Transverse colon (tissue), 4 donors: ENCODE measurements around the gene CTDP1. TPM values are rescaled to one million over a fixed set of nuclear protein-coding genes. Genes with fewer than 3 reads are reported as not detected.

ENCODE experiments used
- DNase-seq: peaks from one replicate; pipeline ENCODE4 v3.0.0-alpha.2; 2019
- H3K27ac ChIP-seq, 4 donors: fragments of 200-600 bp; sonication (generic); 2 replicates each; pipeline ENCODE4 v1.5.1; 2016 to 2018; ENCODE audit warnings: inconsistent platforms in 4 of 4
- H3K27me3 ChIP-seq: fragments of 200-600 bp; sonication (generic); 2 replicates; pipeline ENCODE4 v1.5.1; 2017; ENCODE audit warnings: inconsistent platforms
- H3K36me3 ChIP-seq, 4 donors: fragments of 200-600 bp; sonication (generic); 2 replicates each; pipeline ENCODE4 v1.5.1; 2017 to 2019; ENCODE audit warnings: inconsistent platforms in 4 of 4
- H3K4me1 ChIP-seq, 4 donors: fragments of 200-600 bp; sonication (generic); 2 replicates each; pipeline ENCODE4 v1.5.1; 2017 to 2020; ENCODE audit warnings: inconsistent platforms in 4 of 4
- H3K4me3 ChIP-seq, 4 donors: fragments of 200-600 bp; sonication (generic); 1 replicate in 1 of 4; 2 replicates in 3 of 4; pipeline versions ENCODE4 v1.5.1 to v1.6.1; 2017 to 2019; ENCODE audit warnings: inconsistent platforms in 4 of 4
- H3K9me3 ChIP-seq, 2 donors: fragments of 200-600 bp; sonication (generic); 2 replicates each; pipeline ENCODE4 v1.5.1; 2017 to 2019; ENCODE audit warnings: inconsistent platforms in 2 of 2
- EP300 ChIP-seq: sonication (generic); formaldehyde crosslinking; IDR thresholded peaks from one replicate; pipeline ENCODE4 v1.6.1; 2017; ENCODE audit warnings: antibody characterized with exemption, low read depth
- POLR2A ChIP-seq: fragments of 450-650 bp; IDR thresholded peaks from one replicate; pipeline ENCODE4 v1.6.1; 2016; ENCODE audit warnings: antibody characterized with exemption, mild to moderate bottlenecking, moderate library complexity
- POLR2AphosphoS5 ChIP-seq, 3 donors: sonication (generic); formaldehyde crosslinking; IDR thresholded peaks; one replicate each; pipeline ENCODE4 v1.6.1; 2016; ENCODE audit warnings: antibody characterized with exemption in 3 of 3
- WGBS, 2 donors: methylation state at CpG; one replicate each; pipeline ENCODE4 v1.1.5; 2018; ENCODE audit warnings: low coverage in 1 of 2; 5-methylcytosine and 5-hydroxymethylcytosine counted together
- in situ Hi-C, 4 donors: fragments of 200-750 bp; cut with MboI; loops; one replicate each; pipeline versions ENCODE4 v1.15.0 to v1.15.1; 2017; ENCODE audit warnings: low sequenced_read_pairs in 3 of 4, low pct_ligation_motif_present in 1 of 4, low pct_unique_long_range_greater_than_20kb in 1 of 4
- intact Hi-C: fragments of 100-400 bp; cut with DNase I; formaldehyde crosslinking; loops from one replicate; pipeline ENCODE4 v1.15.1; 2023; ENCODE audit warnings: low total_unique reads
- total RNA-seq, 4 donors: library from RNA; depleted of rRNA; stranded (reverse); fragments of >200 nt; gene quantifications; one replicate each; pipeline ENCODE4 v1.1.0, GENCODE V29; 2016
- TF ChIP-seq, protein P1 (sequence below), 5 experiments: fragments of 200-600 bp in 3 of 5; fragments of 450-650 bp in 2 of 5; sonication (generic) in 3 of 5; IDR thresholded peaks; 1 replicate in 2 of 5; 2 replicates in 3 of 5; pipeline ENCODE4 v1.5.1; 2016 to 2017; ENCODE audit warnings: antibody characterized with exemption in 5 of 5, inconsistent platforms in 3 of 5, mild to moderate bottlenecking in 2 of 5, moderate library complexity in 1 of 5

Gene CTDP1
- total RNA-seq, 4 donors from 2014 or later: 30.6 to 120 (median 49.3) TPM

DNA sequence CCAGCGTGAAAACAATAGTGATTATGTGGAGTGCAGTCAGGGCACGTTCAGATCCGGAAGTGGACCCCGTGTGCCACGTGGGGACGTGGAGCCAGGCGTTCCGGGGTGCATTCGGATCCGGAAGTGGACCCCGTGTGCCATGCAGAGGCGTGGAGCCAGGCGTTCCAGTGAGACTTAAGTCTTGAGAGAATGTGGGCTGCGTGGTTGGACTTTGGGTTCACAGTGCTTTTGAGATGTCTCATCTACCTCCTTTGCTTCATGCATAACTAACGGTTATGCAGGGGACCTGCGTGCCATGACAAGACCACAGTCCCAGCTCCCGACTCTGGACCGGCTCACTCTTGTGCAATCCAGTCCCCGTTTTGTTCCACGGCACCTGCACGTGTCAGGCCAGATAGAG is 28.8 kb downstream of the CTDP1 start:
- Histone ChIP-seq H3K9me3 (no peaks in the 10 kb centered on the region), H3K27ac (no peak overlapping the region), H3K4me3 (no peak overlapping the region), H3K4me1 (no peaks in the 10 kb centered on the region), H3K27me3 (no peaks in the 10 kb centered on the region), H3K36me3 (peaks cover 0 to 17% (median 5%) of the 10 kb centered on the region in 4 donors)
- in situ Hi-C loops (no loop called here), intact Hi-C loops (no loop called here)
- WGBS, 2 donors: 83 to 94% methylated on average over 2 to 21 of the region's 21 CpGs
- TF ChIP-seq, protein P1, sequence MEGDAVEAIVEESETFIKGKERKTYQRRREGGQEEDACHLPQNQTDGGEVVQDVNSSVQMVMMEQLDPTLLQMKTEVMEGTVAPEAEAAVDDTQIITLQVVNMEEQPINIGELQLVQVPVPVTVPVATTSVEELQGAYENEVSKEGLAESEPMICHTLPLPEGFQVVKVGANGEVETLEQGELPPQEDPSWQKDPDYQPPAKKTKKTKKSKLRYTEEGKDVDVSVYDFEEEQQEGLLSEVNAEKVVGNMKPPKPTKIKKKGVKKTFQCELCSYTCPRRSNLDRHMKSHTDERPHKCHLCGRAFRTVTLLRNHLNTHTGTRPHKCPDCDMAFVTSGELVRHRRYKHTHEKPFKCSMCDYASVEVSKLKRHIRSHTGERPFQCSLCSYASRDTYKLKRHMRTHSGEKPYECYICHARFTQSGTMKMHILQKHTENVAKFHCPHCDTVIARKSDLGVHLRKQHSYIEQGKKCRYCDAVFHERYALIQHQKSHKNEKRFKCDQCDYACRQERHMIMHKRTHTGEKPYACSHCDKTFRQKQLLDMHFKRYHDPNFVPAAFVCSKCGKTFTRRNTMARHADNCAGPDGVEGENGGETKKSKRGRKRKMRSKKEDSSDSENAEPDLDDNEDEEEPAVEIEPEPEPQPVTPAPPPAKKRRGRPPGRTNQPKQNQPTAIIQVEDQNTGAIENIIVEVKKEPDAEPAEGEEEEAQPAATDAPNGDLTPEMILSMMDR (IDR thresholded peaks at IDR 0.05): no peak
- TF ChIP-seq EP300: no peak
- no peak for TF ChIP-seq POLR2A
- no peak for TF ChIP-seq POLR2AphosphoS5 (IDR thresholded peaks at IDR 0.05)
- no peak for DNase-seq

DNA sequence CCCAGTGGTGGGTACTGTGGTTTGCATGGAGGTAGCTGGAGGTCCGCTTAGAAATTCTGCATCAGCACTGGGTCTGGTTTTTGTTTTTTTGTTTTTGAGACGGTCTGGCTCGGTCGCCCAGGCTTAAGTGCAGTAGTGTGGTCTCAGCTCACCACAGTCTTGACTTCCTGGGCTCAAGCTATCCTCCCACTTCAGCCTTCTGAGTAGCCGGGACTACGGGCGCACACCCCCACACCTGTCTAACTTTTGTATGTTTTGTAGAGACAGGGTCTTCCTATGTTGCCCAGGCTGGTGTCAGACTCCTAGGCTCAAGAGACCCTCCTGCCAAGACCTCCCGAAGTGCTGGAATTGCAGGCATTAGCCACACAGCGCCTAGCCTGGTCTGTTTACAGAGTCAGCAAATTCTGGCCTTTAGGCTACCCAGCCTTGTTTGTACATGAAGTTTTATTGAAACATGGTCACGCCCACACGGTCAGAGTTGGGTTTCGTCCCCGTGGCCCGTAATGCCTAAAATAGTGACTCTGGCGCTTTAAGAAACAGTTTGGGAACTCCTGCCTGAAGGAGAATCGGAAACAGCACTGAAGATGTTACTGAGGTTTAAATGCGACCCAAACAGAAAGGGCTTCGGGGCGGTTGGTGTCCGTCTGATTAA is 32.7 kb downstream of the CTDP1 start:
- WGBS, 2 donors: 90 to 96% methylated on average over 11 to 20 of the region's 20 CpGs
- H3K4me3 ChIP-seq: no peak overlapping the region
- in situ Hi-C loops (no loop called here), intact Hi-C loops (no loop called here)
- H3K4me1 ChIP-seq: no peaks in the 10 kb centered on the region
- DNase-seq: no peak
- H3K9me3 ChIP-seq: no peaks in the 10 kb centered on the region
- TF ChIP-seq POLR2A: no peak
- TF ChIP-seq POLR2AphosphoS5 (IDR thresholded peaks at IDR 0.05): no peak
- no peak for TF ChIP-seq EP300
- TF ChIP-seq, protein P1 (IDR thresholded peaks at IDR 0.05): no peak
- no peaks in the 10 kb centered on the region for H3K27me3 ChIP-seq
- H3K27ac ChIP-seq: no peak overlapping the region
- H3K36me3 ChIP-seq: peaks cover 0 to 46% (median 14%) of the 10 kb centered on the region in 4 donors

DNA sequence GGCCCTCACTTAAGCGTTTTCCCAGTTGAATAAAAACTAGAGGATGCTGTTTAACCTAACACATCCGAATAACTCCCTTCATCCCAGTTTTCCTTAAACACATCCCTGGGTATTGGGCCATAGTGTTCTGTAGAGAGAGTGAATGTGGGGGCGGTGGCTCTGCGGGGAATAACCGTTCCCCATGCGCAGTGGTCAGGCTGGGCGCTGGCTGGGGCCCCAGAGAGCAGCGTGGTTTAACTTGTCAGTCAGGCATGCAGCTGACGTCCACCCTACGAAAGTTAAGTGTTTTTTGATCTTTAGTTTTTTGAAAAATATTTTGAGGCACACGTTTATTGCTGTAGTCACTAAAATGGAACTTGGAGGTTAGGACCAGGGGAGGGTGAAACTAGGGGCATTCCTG is 33.7 kb downstream of the CTDP1 start:
- DNase-seq: no peak
- peaks cover 0 to 49% (median 17%) of the 10 kb centered on the region in 4 donors for H3K36me3 ChIP-seq
- no peaks in the 10 kb centered on the region for H3K4me1 ChIP-seq
- H3K27me3 ChIP-seq: no peaks in the 10 kb centered on the region
- intact Hi-C loops (no loop called here), in situ Hi-C loops (no loop called here)
- WGBS, 2 donors: 95 to 97% methylated on average over 6 to 11 of the region's 11 CpGs
- TF ChIP-seq, protein P1 (IDR thresholded peaks at IDR 0.05): no peak
- TF ChIP-seq POLR2AphosphoS5 (IDR thresholded peaks at IDR 0.05) (no peak), EP300 (no peak), POLR2A (no peak)
- no peaks in the 10 kb centered on the region for H3K9me3 ChIP-seq
- no peak overlapping the region for H3K27ac ChIP-seq
- H3K4me3 ChIP-seq: no peak overlapping the region

DNA sequence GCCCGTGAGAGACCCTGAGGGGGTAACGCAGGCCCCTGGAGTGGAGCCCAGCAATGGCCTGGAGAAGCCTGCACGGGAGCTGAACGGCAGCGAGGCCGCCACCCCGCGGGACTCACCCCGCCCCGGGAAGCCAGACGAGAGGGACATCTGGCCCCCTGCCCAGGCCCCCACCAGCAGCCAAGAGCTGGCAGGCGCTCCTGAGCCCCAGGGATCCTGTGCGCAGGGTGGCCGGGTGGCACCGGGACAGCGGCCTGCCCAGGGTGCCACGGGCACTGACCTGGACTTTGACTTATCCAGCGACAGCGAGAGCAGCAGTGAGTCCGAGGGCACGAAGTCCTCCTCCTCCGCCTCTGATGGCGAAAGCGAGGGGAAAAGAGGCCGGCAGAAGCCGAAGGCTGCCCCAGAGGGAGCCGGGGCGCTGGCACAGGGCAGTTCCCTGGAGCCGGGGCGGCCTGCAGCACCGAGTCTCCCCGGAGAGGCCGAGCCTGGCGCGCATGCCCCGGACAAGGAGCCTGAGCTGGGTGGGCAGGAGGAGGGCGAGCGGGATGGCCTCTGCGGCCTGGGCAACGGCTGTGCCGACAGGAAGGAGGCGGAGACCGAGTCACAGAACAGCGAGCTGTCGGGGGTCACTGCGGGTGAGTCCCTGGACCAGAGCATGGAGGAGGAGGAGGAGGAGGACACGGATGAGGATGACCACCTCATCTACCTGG is 35.1 kb downstream of the CTDP1 start:
- DNase-seq: no peak
- TF ChIP-seq EP300 (no peak), POLR2A (no peak), POLR2AphosphoS5 (IDR thresholded peaks at IDR 0.05) (no peak)
- TF ChIP-seq, protein P1 (IDR thresholded peaks at IDR 0.05): no peak
- Histone ChIP-seq H3K4me1 (no peaks in the 10 kb centered on the region), H3K4me3 (no peak overlapping the region), H3K27me3 (no peaks in the 10 kb centered on the region), H3K27ac (no peak overlapping the region), H3K36me3 (peaks cover 0 to 54% (median 21%) of the 10 kb centered on the region in 4 donors), H3K9me3 (no peaks in the 10 kb centered on the region)
- intact Hi-C loops: no loop called here
- in situ Hi-C loops: no loop called here
- WGBS, 2 donors: 83 to 95% methylated on average over 6 to 47 of the region's 47 CpGs
